Panc1 (cell line): Measurements from ENCODE around the gene RB1. TPM values are rescaled to one million over a fixed set of nuclear protein-coding genes. Genes with fewer than 3 reads are reported as not detected.
"Not testable (repeated sequence)": the region's sequence is repeated elsewhere in the genome, so short reads cannot be mapped to it uniquely, and the experiment has no call there.

Experiments
- ATAC-seq: fragments of 200-7000 bp; cut with Tn5 transposase; 2 replicates; pipeline ENCODE4 v1.9.1; 2020; ENCODE audit warnings: mild to moderate bottlenecking, moderate library complexity
- BruUV-seq: library from RNA; stranded (reverse); fragments of 400-500 nt; replicated peaks from 2 replicates; lab custom pipeline; 2021; lab: Mats Ljungman, UMichigan
- CTCF ChIA-PET: fragments of 300-600 bp; sonication (Branson Sonifier 250); formaldehyde crosslinking; loops from one replicate; lab custom pipeline; 2022; ENCODE audit warnings: antibody characterized with exemption; lab: Charles Lee
- POLR2A ChIA-PET: fragments of 300-600 bp; sonication (Branson Sonifier 250); formaldehyde crosslinking; loops from one replicate; lab custom pipeline; 2022; ENCODE audit warnings: antibody characterized with exemption; lab: Charles Lee
- DNase-seq: peaks from one replicate; pipeline ENCODE4 v3.0.0-alpha.2; 2010; ENCODE audit warnings: low read depth, low spot score
- H3K27ac ChIP-seq: 2 replicates; pipeline ENCODE4 v1.5.1; 2011; ENCODE audit warnings: mild to moderate bottlenecking, low read length, inconsistent platforms
- H3K27me3 ChIP-seq: fragments of 200-500 bp; sonication (Bioruptor generic); 2 replicates; pipeline ENCODE4 v1.6.0; 2014; ENCODE audit warnings: low read length, inconsistent platforms; ENCODE audit not compliant: control insufficient read depth, insufficient read depth
- H3K36me3 ChIP-seq: fragments of 200-500 bp; sonication (Bioruptor generic); 2 replicates; pipeline ENCODE4 v1.5.1; 2014; ENCODE audit warnings: inconsistent platforms, mild to moderate bottlenecking, low read length, moderate library complexity; ENCODE audit not compliant: control insufficient read depth, insufficient read depth
- H3K4me1 ChIP-seq: 2 replicates; pipeline ENCODE4 v1.5.1; 2011; ENCODE audit warnings: inconsistent platforms, mild to moderate bottlenecking, low read length, moderate library complexity; ENCODE audit not compliant: control insufficient read depth, insufficient read depth
- H3K4me3 ChIP-seq, 2 experiments: 2 replicates each; pipeline ENCODE4 v1.5.1; 2011 to 2012; ENCODE audit warnings: low read depth in 2 of 2, low read length in 2 of 2, mild to moderate bottlenecking in 2 of 2, inconsistent platforms in 1 of 2, moderate library complexity in 1 of 2
- H3K9me3 ChIP-seq: fragments of 200-500 bp; sonication (Bioruptor generic); 2 replicates; pipeline ENCODE4 v1.5.1; 2014; ENCODE audit warnings: low read depth, mild to moderate bottlenecking, inconsistent platforms, low read length, moderate library complexity; ENCODE audit not compliant: control insufficient read depth, insufficient read depth
- CTCF ChIP-seq: fragments of 450-650 bp; IDR thresholded peaks from 2 replicates; pipeline ENCODE4 v1.5.1; 2017; ENCODE audit warnings: mild to moderate bottlenecking
- POLR2AphosphoS5 ChIP-seq: IDR thresholded peaks from 2 replicates; pipeline ENCODE4 v1.6.1; 2012; ENCODE audit warnings: mild to moderate bottlenecking, low read depth, low read length, moderate library complexity
- REST ChIP-seq, 2 experiments: IDR thresholded peaks; 2 replicates each; pipeline ENCODE4 v1.6.1; 2011 to 2012; ENCODE audit warnings: low read depth in 2 of 2, control low read depth in 1 of 2, low read length in 1 of 2, mild to moderate bottlenecking in 1 of 2, moderate library complexity in 1 of 2; ENCODE audit not compliant: insufficient read depth in 1 of 2
- SIN3A ChIP-seq: IDR thresholded peaks from 2 replicates; pipeline ENCODE4 v1.6.1; 2012; ENCODE audit warnings: low read depth, mild to moderate bottlenecking, low read length, moderate library complexity, borderline replicate concordance; ENCODE audit not compliant: insufficient read depth
- TCF7L2 ChIP-seq: IDR thresholded peaks from 2 replicates; pipeline ENCODE4 v1.6.1; 2011; ENCODE audit warnings: mild to moderate bottlenecking, low read depth, low read length, inconsistent platforms
- in situ Hi-C: cut with HindIII; loops from 2 replicates; pipeline ENCODE4 v1.10.0; 2016; ENCODE audit warnings: low sequenced_read_pairs, low pct_unique_long_range_greater_than_20kb
- intact Hi-C: fragments of 100-400 bp; cut with micrococcal nuclease; formaldehyde crosslinking; loops from one replicate; pipeline ENCODE4 v1.10.0; 2022; ENCODE audit not compliant: unreplicated experiment
- total RNA-seq: library from RNA; stranded (reverse); gene quantifications from one replicate; pipeline ENCODE4 v1.2.1, GENCODE V29; 2021; ENCODE audit not compliant: unreplicated experiment

The RB1 gene
- total RNA-seq, 1 experiment from 2014 or later, result 36.0 TPM

GRCh38 chr13:48426052-48426451 lies 122.5 kb downstream of the RB1 start:
- H3K4me1 ChIP-seq, result no peaks in the 10 kb centered on the region
- ChIA-PET CTCF (no interaction called here), POLR2A (no interaction called here)
- in situ Hi-C loops, result no loop called here
- H3K36me3 ChIP-seq, result no peaks in the 10 kb centered on the region
- no peak overlapping the region for H3K4me3 ChIP-seq
- no peaks in the 10 kb centered on the region for H3K9me3 ChIP-seq
- no peak overlapping the region for H3K27ac ChIP-seq
- intact Hi-C loops, result no loop called here
- no peak for DNase-seq
- ATAC-seq, result no peak
- no peak for TF ChIP-seq CTCF
- TF ChIP-seq POLR2AphosphoS5, result no peak
- no TSS peak for BruUV-seq
- no peaks in the 10 kb centered on the region for H3K27me3 ChIP-seq

GRCh38 chr13:48426755-48427298 lies 123.3 kb downstream of the RB1 start:
- H3K4me3 ChIP-seq, POLR2A ChIA-PET, ATAC-seq, DNase-seq, H3K27ac ChIP-seq, H3K9me3 ChIP-seq, H3K27me3 ChIP-seq, H3K4me1 ChIP-seq, BruUV-seq, CTCF ChIA-PET, intact Hi-C loops, in situ Hi-C loops, H3K36me3 ChIP-seq: not testable (repeated sequence)

GRCh38 chr13:48429036-48429435 lies 125.5 kb downstream of the RB1 start:
- CTCF ChIA-PET, result no interaction called here
- no peak overlapping the region for H3K4me3 ChIP-seq
- intact Hi-C loops (no loop called here), in situ Hi-C loops (no loop called here)
- H3K36me3 ChIP-seq, result no peaks in the 10 kb centered on the region
- POLR2A ChIA-PET, result no interaction called here
- no peak overlapping the region for H3K27ac ChIP-seq
- TF ChIP-seq SIN3A (no peak), CTCF (no peak), POLR2AphosphoS5 (no peak), TCF7L2 (no peak), REST (IDR thresholded peaks at IDR 0.05; ENCODE audit: insufficient read depth in 1 of 2, low read depth in 2 of 2, low read length in 1 of 2) (no peak)
- no peaks in the 10 kb centered on the region for H3K9me3 ChIP-seq
- peaks cover 8% of the 10 kb centered on the region; the same call in 1 of the 2 replicates for H3K4me1 ChIP-seq
- no peaks in the 10 kb centered on the region for H3K27me3 ChIP-seq
- BruUV-seq, result no TSS peak
- no peak for ATAC-seq
- no peak for DNase-seq
